HG02763 (cell line): Measurements from ENCODE around the gene NCOA3.
A peak's percentile ranks its signal among the peaks of the same experiment; 100 is the strongest.
"Not testable (repeated sequence)": the region's sequence is repeated elsewhere in the genome, so short reads cannot be mapped to it uniquely, and the experiment has no call there.

Experiments
- ATAC-seq: cut with Tn5 transposase; IDR thresholded peaks from one replicate; pipeline ENCODE4 v1.9.1; 2021; ENCODE audit warnings: mild to moderate bottlenecking, moderate library complexity; ENCODE audit not compliant: unreplicated experiment

Gene NCOA3

DNA sequence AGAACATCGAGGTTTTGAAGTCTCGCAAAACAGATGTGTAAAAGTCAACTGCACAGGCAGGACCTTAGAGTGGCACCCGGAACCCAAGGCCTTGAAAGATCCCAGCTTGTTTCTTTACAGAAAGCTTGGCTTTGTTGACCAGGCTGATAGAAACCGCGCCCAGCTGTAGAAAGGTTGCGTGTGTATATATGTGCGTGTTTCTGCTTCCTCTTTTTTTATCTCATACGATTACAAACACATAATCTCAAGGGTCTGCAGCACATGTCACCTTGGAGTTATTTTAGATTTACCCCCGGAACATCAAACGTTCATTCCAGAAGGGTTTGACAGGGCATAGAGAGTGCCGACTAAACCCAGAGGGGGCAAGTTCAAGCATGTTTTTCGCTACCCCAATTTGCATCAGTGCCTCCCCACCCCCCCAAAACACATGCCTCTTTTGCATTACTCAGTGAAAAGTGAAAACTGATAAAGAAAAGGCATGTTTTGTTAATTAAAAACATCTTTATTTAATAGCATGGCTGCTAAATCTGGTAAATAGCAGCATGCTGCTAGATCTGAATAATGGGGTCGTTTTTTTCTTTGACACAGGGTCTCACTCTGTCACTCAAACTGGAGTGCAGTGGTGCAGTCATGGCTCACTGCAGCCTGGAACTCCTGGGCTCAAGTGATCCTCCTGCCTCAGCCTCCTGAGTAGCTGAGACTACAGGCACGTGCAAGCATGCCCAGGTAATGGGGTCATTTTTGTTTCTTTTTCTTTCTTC, 33.2 kb upstream of the NCOA3 start:
- peak; percentile 54 for ATAC-seq

- ATAC-seq = no peak
Measured at GRCh38 chr20:47475419-47476044, 26.2 kb upstream of the NCOA3 start.

- ATAC-seq = no peak
Measured at GRCh38 chr20:47476452-47476851, 25.2 kb upstream of the NCOA3 start.

DNA sequence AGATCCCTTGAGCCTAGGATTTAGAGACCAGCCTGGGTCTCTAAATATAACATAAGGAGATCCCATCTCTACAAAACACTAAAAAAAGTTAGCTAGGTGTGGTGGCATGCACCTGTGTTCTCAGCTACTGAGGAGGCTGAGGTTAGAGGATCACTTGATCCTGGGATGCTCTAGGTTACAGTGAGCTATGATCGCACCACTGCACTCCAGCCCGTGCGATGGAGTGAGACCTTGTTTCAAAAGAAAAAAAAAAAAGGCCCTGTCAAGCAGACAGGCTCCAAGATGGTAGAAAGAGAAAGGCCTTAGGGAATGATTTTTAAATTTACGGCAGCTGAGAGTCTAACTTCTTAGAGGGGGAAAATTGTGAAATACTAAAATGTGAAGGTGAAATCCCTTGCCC, 22.6 kb upstream of the NCOA3 start:
- ATAC-seq = no peak

GRCh38 chr20:47479506-47479905, 22.2 kb upstream of the NCOA3 start:
- ATAC-seq = no peak

GRCh38 chr20:47480239-47480638, 21.4 kb upstream of the NCOA3 start:
- no peak for ATAC-seq

DNA sequence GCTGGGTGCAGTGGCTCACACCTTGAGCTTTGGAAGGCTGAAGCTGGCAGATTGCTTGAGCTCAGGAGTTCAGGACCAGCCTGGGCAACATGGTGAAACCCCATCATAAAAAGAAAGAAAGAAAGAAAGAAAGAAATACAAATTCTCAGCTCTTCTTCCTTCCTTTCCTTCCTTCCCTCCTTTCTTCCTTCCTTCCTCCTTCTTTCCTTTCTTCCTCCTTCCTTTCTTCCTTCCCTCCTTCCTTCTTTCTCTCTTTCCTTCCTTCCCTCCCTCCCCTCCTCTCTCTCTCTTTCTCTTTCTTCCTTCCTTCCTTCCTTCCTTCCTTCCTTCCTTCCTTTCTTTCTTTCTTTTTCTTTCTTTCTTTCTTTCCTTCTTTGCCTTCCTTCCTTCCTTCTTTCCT, 21.0 kb upstream of the NCOA3 start:
- ATAC-seq = no peak

DNA sequence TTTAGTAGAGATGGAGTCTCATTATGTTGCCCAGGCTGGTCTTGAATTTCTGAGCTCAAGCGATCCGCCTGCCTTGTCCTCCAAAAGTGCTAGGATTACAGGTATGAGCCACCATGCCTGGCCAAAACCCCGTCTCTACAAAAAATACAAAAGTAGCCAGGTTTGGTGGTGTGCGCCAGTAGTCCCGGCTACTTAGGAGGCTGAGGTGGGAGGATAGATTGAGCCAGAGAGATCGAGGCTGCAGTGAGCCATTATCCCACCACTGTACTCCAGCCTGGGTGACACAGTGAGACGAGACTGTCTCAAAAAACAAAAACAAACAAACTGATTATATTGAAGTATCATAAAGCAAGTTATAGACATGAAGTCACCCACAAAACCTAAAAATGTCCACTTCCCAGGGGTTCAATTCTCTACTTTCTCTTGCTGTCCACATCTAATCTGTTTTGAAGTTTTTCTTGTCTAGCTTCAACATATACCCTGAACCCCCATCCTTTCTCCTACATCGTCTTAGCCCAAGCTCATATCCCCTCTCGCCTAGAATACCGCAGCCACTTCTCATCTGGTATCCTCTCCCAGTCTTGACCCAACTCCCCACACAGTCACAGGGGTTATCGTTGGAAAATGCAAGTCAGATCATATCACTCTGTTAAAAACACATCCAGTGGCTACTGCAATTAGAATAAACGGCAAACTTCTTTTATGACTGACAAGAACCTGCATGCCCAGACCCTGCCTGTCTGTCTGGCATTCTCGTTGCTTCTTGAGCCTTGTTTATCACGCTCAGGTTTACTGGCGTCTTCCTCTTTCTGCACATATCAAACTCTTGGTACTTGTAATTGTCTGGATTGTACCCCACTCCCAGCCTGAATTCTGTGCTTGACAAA, 20.1 kb upstream of the NCOA3 start:
- no peak for ATAC-seq

- ATAC-seq = no peak
Measured at GRCh38 chr20:47482705-47483104, 19.0 kb upstream of the NCOA3 start.

GRCh38 chr20:47484303-47484702, 17.4 kb upstream of the NCOA3 start:
- no peak for ATAC-seq

- peak; percentile 73 for ATAC-seq
Measured at GRCh38 chr20:47487175-47487917, 14.3 kb upstream of the NCOA3 start.

GRCh38 chr20:47489448-47489872, 12.2 kb upstream of the NCOA3 start:
- no peak for ATAC-seq

DNA sequence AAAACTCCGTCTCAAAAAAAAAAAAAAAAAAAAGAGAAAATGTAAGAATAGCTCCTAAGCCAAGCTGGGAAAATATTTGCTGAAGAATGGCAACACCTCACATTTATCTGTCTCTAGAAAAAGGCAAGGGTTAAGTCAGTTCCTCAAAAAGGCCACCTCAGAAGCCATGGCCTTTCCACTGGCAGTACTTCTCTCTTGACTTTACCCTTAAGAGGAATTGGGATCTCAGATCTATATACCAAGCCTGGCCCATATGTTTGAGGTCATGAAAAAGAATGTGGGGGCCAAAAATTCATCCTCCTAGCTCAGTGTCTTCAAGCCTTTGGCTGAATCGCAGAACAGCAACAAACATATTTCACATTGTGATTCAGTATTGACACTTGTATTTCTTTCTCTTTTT, 10.9 kb upstream of the NCOA3 start:
- no peak for ATAC-seq

DNA sequence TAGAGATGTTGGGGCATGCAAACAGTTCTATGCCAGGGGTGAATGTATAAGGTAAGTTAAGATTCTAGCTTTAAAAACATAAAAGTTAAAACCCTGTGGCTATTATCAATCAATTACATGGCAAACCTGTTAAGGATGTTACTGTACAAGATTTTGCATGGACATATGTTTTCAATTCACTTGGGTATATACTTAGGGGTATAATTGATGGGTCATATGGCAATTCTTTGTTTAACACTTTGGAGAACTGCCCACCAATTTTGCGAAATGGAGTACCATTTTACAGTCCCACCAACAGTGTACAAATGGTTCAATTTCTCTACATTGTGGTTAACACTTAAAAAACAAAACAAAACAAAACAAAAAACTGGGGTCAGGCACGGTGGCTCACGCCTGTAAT, 9.4 kb upstream of the NCOA3 start:
- ATAC-seq = no peak

DNA sequence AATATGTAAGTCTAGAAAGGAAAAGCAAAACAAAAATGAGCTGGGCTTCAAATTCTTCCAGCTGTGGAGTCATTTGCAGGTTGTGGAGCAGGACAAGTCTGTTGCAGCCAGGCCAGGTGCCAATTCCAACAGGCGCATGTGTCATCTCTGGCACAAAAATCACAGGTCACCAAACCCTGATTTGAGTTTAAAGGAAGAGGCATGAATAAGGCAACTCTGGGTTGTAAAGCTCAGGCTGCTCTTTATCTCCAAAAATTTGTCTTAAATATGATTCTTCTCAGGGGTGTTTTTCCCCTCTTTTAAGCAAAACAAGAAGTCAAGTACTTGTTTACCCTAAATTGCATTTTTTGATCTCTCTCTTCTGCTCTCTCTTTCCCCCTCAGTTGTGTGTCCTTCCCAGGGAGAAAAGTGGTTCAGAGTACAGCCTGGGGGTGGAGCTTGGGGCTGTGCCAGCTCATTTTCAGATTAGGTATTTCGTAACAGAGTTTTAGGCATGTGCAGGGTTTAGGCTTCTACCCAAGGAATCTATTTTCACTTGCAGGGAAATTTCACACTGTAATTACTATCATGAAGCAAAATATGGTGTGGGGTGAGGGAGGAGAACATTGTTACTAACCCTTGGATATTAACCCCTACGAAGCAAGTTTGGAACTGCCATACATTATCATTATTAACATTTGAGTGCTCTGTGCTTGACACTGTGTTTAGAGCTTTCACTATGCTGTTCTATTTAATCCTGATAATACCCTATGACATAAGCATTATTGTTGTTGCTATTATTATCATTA, 8.3 kb upstream of the NCOA3 start:
- ATAC-seq = no peak

- ATAC-seq = no peak
Measured at GRCh38 chr20:47493963-47494293, 7.8 kb upstream of the NCOA3 start.

DNA sequence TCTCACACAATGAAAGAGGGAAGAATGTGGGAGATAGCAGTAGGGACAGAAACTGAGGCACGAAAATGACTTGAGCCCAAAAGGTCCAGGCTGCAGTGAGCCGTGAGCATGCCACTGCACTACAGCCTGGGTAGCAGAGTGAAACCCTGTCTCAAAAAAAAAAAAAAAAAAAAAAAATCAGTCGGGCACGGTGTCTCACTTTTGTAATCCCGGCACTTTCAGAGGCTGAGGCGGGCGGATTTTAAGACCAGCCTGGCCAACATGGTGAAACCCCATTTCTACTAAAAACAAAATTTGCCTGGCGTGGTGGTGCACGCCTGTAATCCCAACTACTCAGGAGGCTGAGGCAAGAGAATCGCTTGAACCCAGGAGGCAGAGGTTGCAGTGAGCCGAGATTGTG, 7.1 kb upstream of the NCOA3 start:
- not testable (repeated sequence) for ATAC-seq

DNA sequence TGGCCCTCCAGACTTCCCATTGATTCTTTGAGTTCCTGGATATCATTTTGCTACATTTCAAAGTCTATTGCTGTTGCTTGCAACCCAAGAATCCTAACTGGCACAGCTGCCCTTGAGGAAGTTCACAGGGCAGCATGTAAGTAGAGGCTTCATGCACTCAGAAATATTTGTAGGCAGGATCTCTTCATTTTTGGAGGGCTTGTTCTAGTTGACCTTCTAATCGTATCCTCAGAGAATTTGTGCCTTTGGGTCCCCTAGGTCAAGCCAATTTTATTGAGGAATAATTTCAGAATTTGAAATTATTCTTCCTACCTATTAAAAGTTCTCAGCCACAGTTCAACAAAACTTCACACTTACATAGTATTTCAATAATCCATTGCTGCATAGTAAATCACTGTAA, 5.6 kb upstream of the NCOA3 start:
- ATAC-seq = no peak

DNA sequence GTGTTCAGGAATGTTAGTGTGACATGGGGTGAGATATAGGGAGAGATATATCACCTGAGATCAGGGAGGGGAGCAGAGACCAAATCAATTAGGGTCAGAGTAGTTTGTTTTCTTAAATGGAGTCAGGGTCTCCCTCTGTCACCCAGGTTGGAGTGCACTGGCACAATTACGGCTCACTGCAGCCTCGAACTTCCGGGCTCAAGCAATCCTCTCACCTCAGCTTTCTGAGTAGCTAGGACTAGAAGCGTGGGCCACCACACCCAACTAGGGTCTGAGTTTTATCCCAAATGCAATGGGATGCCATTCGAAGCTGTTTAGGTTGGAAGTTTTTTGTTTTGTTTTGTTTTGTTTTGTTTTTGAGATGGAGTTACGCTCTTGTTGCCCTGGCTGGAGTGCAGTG, 3.1 kb upstream of the NCOA3 start:
- ATAC-seq = no peak

- ATAC-seq = no peak
Measured at GRCh38 chr20:47499053-47499452, 2.6 kb upstream of the NCOA3 start.
